Adrenal gland (tissue), 5 donors: ENCODE data around the gene SDR42E1.

ENCODE experiments used
- POLR2A ChIP-seq, 2 donors: fragments of 450-650 bp; IDR thresholded peaks; one replicate each; pipeline ENCODE4 v1.6.1; 2017; ENCODE audit warnings: antibody characterized with exemption in 2 of 2, mild to moderate bottlenecking in 2 of 2, moderate library complexity in 1 of 2
- TF ChIP-seq, protein P1 (sequence below), 6 experiments: fragments of 450-650 bp in 4 of 6; fragments of 200-600 bp in 2 of 6; sonication (generic) in 1 of 6; IDR thresholded peaks; 1 replicate in 5 of 6; 2 replicates in 1 of 6; pipeline versions ENCODE4 v1.5.1 to v1.8.0; 2016 to 2021; ENCODE audit warnings: antibody characterized with exemption in 6 of 6, mild to moderate bottlenecking in 2 of 6, moderate library complexity in 1 of 6
- donor health status: DM: no; HTN: no; CAD: no.

DNA sequence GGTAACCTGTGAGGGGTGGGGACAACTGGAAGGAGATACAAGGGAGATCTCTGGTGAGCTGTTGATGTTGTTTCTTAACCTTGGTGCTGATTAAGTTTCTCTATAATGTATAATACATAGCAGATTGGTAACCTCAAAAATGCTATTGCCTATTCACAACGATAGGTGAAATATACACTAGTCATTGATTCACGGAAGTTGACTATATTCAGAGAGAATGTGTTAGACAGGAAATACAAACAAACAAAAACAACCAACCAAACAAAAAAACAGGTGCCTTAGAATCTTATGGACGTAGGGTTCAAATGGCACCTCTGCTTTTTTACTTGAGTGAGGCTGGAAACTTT, 45.3 kb upstream of the SDR42E1 start:
- TF ChIP-seq, protein P1, sequence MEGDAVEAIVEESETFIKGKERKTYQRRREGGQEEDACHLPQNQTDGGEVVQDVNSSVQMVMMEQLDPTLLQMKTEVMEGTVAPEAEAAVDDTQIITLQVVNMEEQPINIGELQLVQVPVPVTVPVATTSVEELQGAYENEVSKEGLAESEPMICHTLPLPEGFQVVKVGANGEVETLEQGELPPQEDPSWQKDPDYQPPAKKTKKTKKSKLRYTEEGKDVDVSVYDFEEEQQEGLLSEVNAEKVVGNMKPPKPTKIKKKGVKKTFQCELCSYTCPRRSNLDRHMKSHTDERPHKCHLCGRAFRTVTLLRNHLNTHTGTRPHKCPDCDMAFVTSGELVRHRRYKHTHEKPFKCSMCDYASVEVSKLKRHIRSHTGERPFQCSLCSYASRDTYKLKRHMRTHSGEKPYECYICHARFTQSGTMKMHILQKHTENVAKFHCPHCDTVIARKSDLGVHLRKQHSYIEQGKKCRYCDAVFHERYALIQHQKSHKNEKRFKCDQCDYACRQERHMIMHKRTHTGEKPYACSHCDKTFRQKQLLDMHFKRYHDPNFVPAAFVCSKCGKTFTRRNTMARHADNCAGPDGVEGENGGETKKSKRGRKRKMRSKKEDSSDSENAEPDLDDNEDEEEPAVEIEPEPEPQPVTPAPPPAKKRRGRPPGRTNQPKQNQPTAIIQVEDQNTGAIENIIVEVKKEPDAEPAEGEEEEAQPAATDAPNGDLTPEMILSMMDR (IDR thresholded peaks at IDR 0.05): no peak
- no peak for TF ChIP-seq POLR2A (IDR thresholded peaks at IDR 0.05)
